ENCODE results near the gene TFEB. TPM values are rescaled to one million over a fixed set of nuclear protein-coding genes. Genes with fewer than 3 reads are reported as not detected.

The TFEB gene
- total RNA-seq, 1 donor from 2014 or later = 40.3 TPM

- peak; percentile 92 for DNase-seq
- Histone ChIP-seq H3K36me3 (peaks cover 39% of the 10 kb centered on the region), H3K27ac (peak overlapping the region; percentile 63), H3K27me3 (no peaks in the 10 kb centered on the region), H3K9me3 (no peaks in the 10 kb centered on the region), H3K4me3 (peak overlapping the region; percentile 51), H3K4me1 (peaks cover 11% of the 10 kb centered on the region)
- intact Hi-C loops (cut with DNase I) = loop anchor here (5.0 to 10.0 kb wide), 3 partner anchors 81 to 316 kb away; no protein-coding TSS in a partner anchor
- peak; percentile 86 for ATAC-seq
- TF ChIP-seq CTCF (IDR thresholded peaks at IDR 0.05) = peak; percentile 92
Observed at GRCh38 chr6:41683523-41684310, 51.7 kb downstream of the TFEB start.

GRCh38 chr6:41683273-41683522 lies 52.2 kb downstream of the TFEB start:
- intact Hi-C loops (cut with DNase I) = loop anchor here (5.0 to 10.0 kb wide), 3 partner anchors 81 to 316 kb away; no protein-coding TSS in a partner anchor
- ATAC-seq (no peak), DNase-seq (no peak)
- no peaks in the 10 kb centered on the region for H3K27me3 ChIP-seq
- TF ChIP-seq CTCF (IDR thresholded peaks at IDR 0.05) = no peak
- H3K4me3 ChIP-seq = peak overlapping the region; percentile 51
- H3K4me1 ChIP-seq = peaks cover 11% of the 10 kb centered on the region
- H3K9me3 ChIP-seq = no peaks in the 10 kb centered on the region
- peak overlapping the region; percentile 63 for H3K27ac ChIP-seq
- peaks cover 38% of the 10 kb centered on the region for H3K36me3 ChIP-seq

GRCh38 chr6:41682497-41683272 lies 52.7 kb downstream of the TFEB start:
- H3K36me3 ChIP-seq = peaks cover 33% of the 10 kb centered on the region
- no peak for ATAC-seq
- H3K4me1 ChIP-seq = peaks cover 11% of the 10 kb centered on the region
- peak overlapping the region; percentile 51 for H3K4me3 ChIP-seq
- H3K27me3 ChIP-seq = no peaks in the 10 kb centered on the region
- H3K9me3 ChIP-seq = no peaks in the 10 kb centered on the region
- peak overlapping the region; percentile 63 for H3K27ac ChIP-seq
- intact Hi-C loops (cut with DNase I) = loop anchor here (5.0 to 10.0 kb wide), 3 partner anchors 80 to 315 kb away; no protein-coding TSS in a partner anchor
- no peak for DNase-seq
- no peak for TF ChIP-seq CTCF (IDR thresholded peaks at IDR 0.05)

- peak; percentile 92 for DNase-seq
- TF ChIP-seq CTCF (IDR thresholded peaks at IDR 0.05) = peak; percentile 82
- H3K36me3 ChIP-seq = peaks cover 26% of the 10 kb centered on the region
- H3K27ac ChIP-seq = no peak overlapping the region
- intact Hi-C loops (cut with DNase I) = loop anchor here (5.0 to 10.0 kb wide), 3 partner anchors 80 to 315 kb away; no protein-coding TSS in a partner anchor
- H3K9me3 ChIP-seq = no peaks in the 10 kb centered on the region
- H3K4me3 ChIP-seq = no peak overlapping the region
- H3K4me1 ChIP-seq = peaks cover 11% of the 10 kb centered on the region
- H3K27me3 ChIP-seq = no peaks in the 10 kb centered on the region
- ATAC-seq = peak; percentile 95
Observed at GRCh38 chr6:41682056-41682477, 53.3 kb downstream of the TFEB start.

GRCh38 chr6:41680182-41680965 lies 55.0 kb downstream of the TFEB start:
- no peaks in the 10 kb centered on the region for H3K27me3 ChIP-seq
- H3K4me1 ChIP-seq = peaks cover 11% of the 10 kb centered on the region
- peaks cover 13% of the 10 kb centered on the region for H3K36me3 ChIP-seq
- ATAC-seq (no peak), DNase-seq (no peak)
- no peaks in the 10 kb centered on the region for H3K9me3 ChIP-seq
- no peak for TF ChIP-seq CTCF (IDR thresholded peaks at IDR 0.05)
- no peak overlapping the region for H3K4me3 ChIP-seq
- no peak overlapping the region for H3K27ac ChIP-seq
- intact Hi-C loops (cut with DNase I) = loop anchor here (5.0 to 10.0 kb wide), 3 partner anchors 78 to 313 kb away; no protein-coding TSS in a partner anchor
